ENCODE measurements around the gene FKBP11.

FKBP11 gene

GRCh38 chr12:48947727-48948126 lies 22.4 kb upstream of the FKBP11 start:
- peaks cover 9% of the 10 kb centered on the region; the same call in 1 of the 2 replicates for H4K20me1 ChIP-seq (ENCODE audit: control insufficient read depth, insufficient read depth, low read depth, low read length)
- TF ChIP-seq EZH2phosphoT487 (IDR thresholded peaks at IDR 0.05; ENCODE audit: borderline replicate concordance, low read length) (no peak), CTCF (IDR thresholded peaks at IDR 0.05; ENCODE audit: low read depth, low read length, poor library complexity, severe bottlenecking) (no peak)

GRCh38 chr12:48946943-48947342 lies 21.7 kb upstream of the FKBP11 start:
- no peaks in the 10 kb centered on the region for H3K27me3 ChIP-seq (ENCODE audit: control insufficient read depth, low read length)
- H3F3A ChIP-seq (ENCODE audit: control insufficient read depth, insufficient read depth) = no peaks in the 10 kb centered on the region
- H4K20me1 ChIP-seq (ENCODE audit: control insufficient read depth, insufficient read depth, low read depth, low read length) = peaks cover 6% of the 10 kb centered on the region; the same call in 1 of the 2 replicates
- H3K9me2 ChIP-seq (replicated peaks; ENCODE audit: control insufficient read depth, low read length) = no peaks in the 10 kb centered on the region
- no peak overlapping the region for H3K27ac ChIP-seq (ENCODE audit: low read depth, low read length)
- no peaks in the 10 kb centered on the region for H3K4me1 ChIP-seq (ENCODE audit: control insufficient read depth, low read length)
- TF ChIP-seq CTCF (IDR thresholded peaks at IDR 0.05; ENCODE audit: low read depth, low read length, poor library complexity, severe bottlenecking) (no peak), EZH2phosphoT487 (IDR thresholded peaks at IDR 0.05; ENCODE audit: borderline replicate concordance, low read length) (no peak)
- no peak overlapping the region for H3K4me3 ChIP-seq (ENCODE audit: low read length)
- H3K36me3 ChIP-seq (ENCODE audit: control insufficient read depth, low read length) = peaks cover 7% of the 10 kb centered on the region
- H3K4me2 ChIP-seq (ENCODE audit: low read length) = no peak overlapping the region
- peaks cover 60% of the 10 kb centered on the region for H3K79me2 ChIP-seq (ENCODE audit: control insufficient read depth, low read length)
- H3K9me3 ChIP-seq (ENCODE audit: control insufficient read depth, insufficient read depth, low read length) = no peaks in the 10 kb centered on the region

More at GRCh38 chr12:48947727-48948126, 22.4 kb upstream of the FKBP11 start:
- Histone ChIP-seq H3K9me2 (replicated peaks; ENCODE audit: control insufficient read depth, low read length) (no peaks in the 10 kb centered on the region), H3K4me1 (ENCODE audit: control insufficient read depth, low read length) (no peaks in the 10 kb centered on the region), H3K4me3 (ENCODE audit: low read length) (no peak overlapping the region), H3K79me2 (ENCODE audit: control insufficient read depth, low read length) (peaks cover 63% of the 10 kb centered on the region), H3K4me2 (ENCODE audit: low read length) (no peak overlapping the region), H3K9me3 (ENCODE audit: control insufficient read depth, insufficient read depth, low read length) (no peaks in the 10 kb centered on the region), H3K27me3 (ENCODE audit: control insufficient read depth, low read length) (no peaks in the 10 kb centered on the region), H3F3A (ENCODE audit: control insufficient read depth, insufficient read depth) (no peaks in the 10 kb centered on the region), H3K36me3 (ENCODE audit: control insufficient read depth, low read length) (peaks cover 11% of the 10 kb centered on the region), H3K27ac (ENCODE audit: low read depth, low read length) (no peak overlapping the region)

- H3K4me1 ChIP-seq (ENCODE audit: control insufficient read depth, low read length) = no peaks in the 10 kb centered on the region
- no peaks in the 10 kb centered on the region for H3F3A ChIP-seq (ENCODE audit: control insufficient read depth, insufficient read depth)
- peaks cover 6% of the 10 kb centered on the region; the same call in 1 of the 2 replicates for H4K20me1 ChIP-seq (ENCODE audit: control insufficient read depth, insufficient read depth, low read depth, low read length)
- no peak overlapping the region for H3K27ac ChIP-seq (ENCODE audit: low read depth, low read length)
- no peaks in the 10 kb centered on the region for H3K27me3 ChIP-seq (ENCODE audit: control insufficient read depth, low read length)
- TF ChIP-seq CTCF (IDR thresholded peaks at IDR 0.05; ENCODE audit: low read depth, low read length, poor library complexity, severe bottlenecking) = no peak
- no peak for TF ChIP-seq EZH2phosphoT487 (IDR thresholded peaks at IDR 0.05; ENCODE audit: borderline replicate concordance, low read length)
- no peaks in the 10 kb centered on the region for H3K9me2 ChIP-seq (replicated peaks; ENCODE audit: control insufficient read depth, low read length)
- no peak overlapping the region for H3K4me2 ChIP-seq (ENCODE audit: low read length)
- peaks cover 11% of the 10 kb centered on the region for H3K36me3 ChIP-seq (ENCODE audit: control insufficient read depth, low read length)
- no peaks in the 10 kb centered on the region for H3K9me3 ChIP-seq (ENCODE audit: control insufficient read depth, insufficient read depth, low read length)
- no peak overlapping the region for H3K4me3 ChIP-seq (ENCODE audit: low read length)
- peaks cover 58% of the 10 kb centered on the region for H3K79me2 ChIP-seq (ENCODE audit: control insufficient read depth, low read length)
Observed at GRCh38 chr12:48946205-48946604, 20.9 kb upstream of the FKBP11 start.

All from DOHH2 (cell line).